ENCODE results near the gene SELENOM.

DNA sequence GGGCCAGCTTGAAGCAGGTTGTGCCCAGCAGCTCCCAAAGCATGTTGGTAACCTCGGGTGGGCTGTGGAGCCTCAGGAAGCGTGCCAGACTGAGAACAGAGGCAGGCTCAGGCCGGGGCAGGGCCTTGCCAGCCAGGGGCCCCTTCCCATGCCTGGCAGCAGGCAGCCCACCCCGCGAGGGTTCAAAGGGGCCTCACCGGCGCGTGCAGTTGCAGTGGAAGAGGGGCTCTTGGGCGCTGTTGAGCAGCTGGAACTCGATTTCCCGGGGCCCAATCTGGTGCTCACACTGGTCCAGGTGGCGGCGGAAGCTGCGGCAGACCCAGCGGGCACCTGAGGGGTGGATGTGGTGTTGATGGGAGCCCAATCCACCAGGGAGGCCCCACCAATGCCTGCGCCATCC lies 29.3 kb upstream of the SELENOM start:
- TF ChIP-seq TAF1 (IDR thresholded peaks at IDR 0.05; ENCODE audit: low read depth, low read length) (no peak), POLR2A (IDR thresholded peaks at IDR 0.05; ENCODE audit: low read depth, low read length) (no peak), POLR2AphosphoS5 (IDR thresholded peaks at IDR 0.05; ENCODE audit: low read depth, low read length) (no peak), SPI1 (IDR thresholded peaks at IDR 0.05; ENCODE audit: low read depth, low read length) (no peak), POU2F2 (IDR thresholded peaks at IDR 0.05; ENCODE audit: low read depth, low read length) (no peak), PAX5 (IDR thresholded peaks at IDR 0.05; ENCODE audit: insufficient read depth, low read length, severe bottlenecking) (no peak)
